T-helper 2 cell treated with Interferon-gamma antibody and Interleukin-4, amounts not matched to agents 100 ng/mL and 5 ng/mL, for 36 hours (primary cell): ENCODE measurements around the gene MAST1. TPM values are rescaled to one million over a fixed set of nuclear protein-coding genes. Genes with fewer than 3 reads are reported as not detected.
"Not testable (repeated sequence)": the region's sequence is repeated elsewhere in the genome, so short reads cannot be mapped to it uniquely, and the experiment has no call there.

ENCODE experiments used
- intact Hi-C: fragments of 100-400 bp; cut with micrococcal nuclease; formaldehyde crosslinking; loops from one replicate; pipeline ENCODE4 v1.15.1; 2023
- total RNA-seq: library from RNA; stranded (reverse); gene quantifications from 2 replicates; pipeline ENCODE4 v1.2.3, GENCODE V29; 2022

The MAST1 gene
- total RNA-seq, 1 donor from 2014 or later, result 1.0 TPM

GRCh38 chr19:12800466-12800770 is 37.9 kb upstream of the MAST1 start:
- intact Hi-C loops, result no loop called here

GRCh38 chr19:12800923-12801465 is 37.3 kb upstream of the MAST1 start:
- intact Hi-C loops, result no loop called here

- intact Hi-C loops, result no loop called here
These were observed 36.6 kb upstream of the MAST1 start, which contains the start of the genes PRDX2 and THSD8 for GRCh38 chr19:12801466-12802266. Gene PRDX2 (minus strand): TSS chr19:12801800. CDS start chr19:12801261, 539 bp downstream. Gene THSD8 (plus strand): TSS chr19:12802069. CDS start chr19:12802072, 3 bp downstream.

GRCh38 chr19:12802267-12803106 is 35.8 kb upstream of the MAST1 start:
- intact Hi-C loops, result no loop called here

DNA sequence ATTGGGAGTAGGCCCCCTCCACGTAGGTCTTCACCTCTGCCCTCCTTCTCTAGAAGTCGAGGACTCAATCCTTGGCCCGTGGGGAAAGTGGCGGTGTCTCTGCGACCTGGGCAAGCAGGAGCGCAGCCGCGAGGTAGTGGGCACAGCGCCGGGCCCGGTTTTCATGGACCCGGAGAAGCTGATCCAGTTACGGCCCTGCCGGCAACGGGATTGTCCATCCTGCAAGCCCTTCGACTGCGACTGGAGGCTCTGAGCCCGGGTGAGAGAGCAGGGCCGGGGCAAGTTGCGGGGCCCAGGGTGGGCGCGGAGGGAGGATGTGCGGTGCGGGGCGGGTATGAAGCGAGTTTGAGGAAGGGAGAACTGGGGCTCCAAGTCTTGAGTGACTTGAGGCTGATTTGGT is 34.3 kb upstream of the MAST1 start:
- intact Hi-C loops, result no loop called here

DNA sequence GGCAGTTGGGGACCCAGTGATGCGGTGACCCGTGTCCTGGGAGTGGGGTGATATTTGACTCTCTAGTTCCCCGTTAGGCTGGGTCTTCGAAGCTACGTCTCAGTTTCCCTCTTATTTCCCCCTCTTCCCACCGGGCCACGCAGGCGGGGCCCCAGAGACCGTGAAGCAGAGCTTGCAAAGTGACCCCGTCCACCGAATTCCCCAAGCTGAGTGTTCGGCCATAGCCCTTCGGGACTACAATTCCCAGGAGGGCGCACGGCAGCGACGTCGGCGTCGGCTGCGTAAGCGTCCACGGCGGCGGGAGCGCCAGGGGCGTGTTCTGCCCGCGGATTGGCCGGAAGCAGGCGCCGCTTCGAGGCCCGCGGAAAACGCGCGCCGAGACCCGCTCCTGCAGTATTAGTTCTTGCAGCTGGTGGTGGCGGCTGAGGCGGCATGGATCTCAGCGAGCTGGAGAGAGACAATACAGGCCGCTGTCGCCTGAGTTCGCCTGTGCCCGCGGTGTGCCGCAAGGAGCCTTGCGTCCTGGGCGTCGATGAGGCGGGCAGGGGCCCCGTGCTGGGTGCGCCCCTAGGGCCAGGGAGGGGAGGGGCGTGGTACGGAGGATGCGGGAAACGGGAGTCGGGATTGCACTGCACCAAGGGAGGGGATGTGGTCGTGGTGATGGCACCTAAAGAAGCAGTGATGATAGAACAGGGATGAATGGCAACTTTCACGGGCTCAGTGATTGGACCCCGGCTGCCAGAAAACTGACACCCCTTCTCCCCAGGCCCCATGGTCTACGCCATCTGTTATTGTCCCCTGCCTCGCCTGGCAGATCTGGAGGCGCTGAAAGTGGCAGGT is 31.9 kb upstream of the MAST1 start, which contains the start of gene RNASEH2A:
Gene RNASEH2A, plus strand, starts transcription at position 343 of the 840 bp plus-strand sequence. Its CDS starts 90 bp downstream, at position 433.
- intact Hi-C loops, result no loop called here

DNA sequence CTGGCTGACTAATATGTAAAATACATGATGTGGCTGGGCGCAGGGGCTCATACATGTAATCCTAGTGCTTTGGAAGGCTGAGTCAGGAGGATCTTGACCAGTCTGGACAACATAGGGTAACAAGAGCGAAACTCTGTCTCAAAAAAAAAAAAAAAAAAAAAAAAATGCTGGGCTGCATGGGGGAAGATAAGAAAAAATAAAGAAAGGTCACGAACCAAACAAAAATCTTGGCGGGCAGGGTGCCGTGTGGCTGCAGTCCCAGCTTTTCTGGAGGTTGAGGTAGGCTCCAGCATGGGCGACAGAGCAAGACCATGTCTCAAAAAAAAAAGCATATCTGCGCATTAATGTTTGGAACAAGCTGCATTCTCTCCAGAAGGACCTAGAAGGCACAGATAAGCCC is 23.2 kb upstream of the MAST1 start:
- intact Hi-C loops, result no loop called here

- intact Hi-C loops, result not testable (repeated sequence)
These were observed 21.1 kb upstream of the MAST1 start for GRCh38 chr19:12817188-12817587.

- intact Hi-C loops, result not testable (repeated sequence)
These were observed 20.5 kb upstream of the MAST1 start for GRCh38 chr19:12817810-12818209.

DNA sequence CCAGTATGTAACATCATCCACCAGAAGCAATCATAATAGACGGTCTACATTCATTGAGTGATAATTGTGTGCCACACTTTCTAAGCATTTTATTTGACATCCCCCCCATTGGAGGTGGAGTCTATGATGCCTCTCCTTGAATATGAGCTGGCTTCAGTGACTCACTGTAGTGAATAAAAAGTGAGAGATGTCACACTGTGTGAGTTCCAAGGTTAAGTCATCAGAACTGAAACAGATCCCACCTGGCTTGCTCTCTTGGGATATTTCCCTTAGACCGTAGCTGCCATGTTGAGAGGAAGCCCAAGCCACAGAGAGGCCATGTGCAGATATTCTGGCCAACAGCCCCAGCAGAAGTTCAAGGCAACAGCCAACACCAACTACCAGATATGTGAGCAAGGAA is 16.6 kb upstream of the MAST1 start:
- intact Hi-C loops, result no loop called here

DNA sequence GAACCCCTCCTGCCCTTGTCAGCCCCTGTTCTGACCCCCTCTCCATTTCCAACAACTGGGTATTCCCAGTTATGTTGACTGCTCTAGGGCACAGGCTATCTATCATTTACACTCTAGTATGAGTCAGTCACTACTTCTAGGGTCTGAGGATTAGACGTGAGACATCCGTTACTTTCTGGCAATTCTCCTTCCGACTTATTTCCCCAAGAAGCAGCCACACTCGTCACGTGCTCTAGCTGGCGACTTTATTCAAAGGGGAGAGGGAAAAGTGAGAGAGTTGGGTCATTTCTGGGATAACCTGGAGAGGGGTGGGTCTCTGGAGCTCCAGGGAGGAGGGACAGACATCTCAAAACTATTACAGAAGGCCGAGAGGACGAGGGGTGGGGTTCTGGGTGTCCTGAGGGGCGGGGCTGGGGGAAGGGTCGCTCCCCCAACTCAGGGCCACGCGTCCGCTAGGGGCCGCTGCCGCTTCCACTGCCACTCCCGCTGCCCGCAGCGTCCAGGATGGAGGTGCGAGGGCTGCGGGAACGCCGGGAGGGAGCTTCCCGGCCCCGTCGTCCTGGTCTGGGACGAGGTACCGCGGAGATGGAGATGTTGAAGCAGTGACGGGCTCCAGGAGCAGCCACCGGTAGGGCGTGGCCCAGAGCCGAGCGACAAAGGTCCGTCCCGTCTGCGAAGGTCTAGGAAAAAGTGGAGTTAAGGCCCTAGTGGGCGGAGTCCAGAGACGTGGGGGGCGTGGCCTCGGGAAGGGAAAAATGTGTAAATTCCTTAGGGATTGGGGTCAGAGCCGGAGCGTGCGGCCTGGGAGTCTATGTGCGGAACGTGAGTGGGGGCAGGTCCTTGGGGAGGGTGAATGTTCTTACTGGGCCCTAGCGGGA is 12.8 kb upstream of the MAST1 start:
- intact Hi-C loops, result no loop called here

- intact Hi-C loops, result no loop called here
These were observed 9.8 kb upstream of the MAST1 start for GRCh38 chr19:12828494-12828893.

GRCh38 chr19:12833418-12833737 is 4.9 kb upstream of the MAST1 start:
- intact Hi-C loops, result no loop called here

DNA sequence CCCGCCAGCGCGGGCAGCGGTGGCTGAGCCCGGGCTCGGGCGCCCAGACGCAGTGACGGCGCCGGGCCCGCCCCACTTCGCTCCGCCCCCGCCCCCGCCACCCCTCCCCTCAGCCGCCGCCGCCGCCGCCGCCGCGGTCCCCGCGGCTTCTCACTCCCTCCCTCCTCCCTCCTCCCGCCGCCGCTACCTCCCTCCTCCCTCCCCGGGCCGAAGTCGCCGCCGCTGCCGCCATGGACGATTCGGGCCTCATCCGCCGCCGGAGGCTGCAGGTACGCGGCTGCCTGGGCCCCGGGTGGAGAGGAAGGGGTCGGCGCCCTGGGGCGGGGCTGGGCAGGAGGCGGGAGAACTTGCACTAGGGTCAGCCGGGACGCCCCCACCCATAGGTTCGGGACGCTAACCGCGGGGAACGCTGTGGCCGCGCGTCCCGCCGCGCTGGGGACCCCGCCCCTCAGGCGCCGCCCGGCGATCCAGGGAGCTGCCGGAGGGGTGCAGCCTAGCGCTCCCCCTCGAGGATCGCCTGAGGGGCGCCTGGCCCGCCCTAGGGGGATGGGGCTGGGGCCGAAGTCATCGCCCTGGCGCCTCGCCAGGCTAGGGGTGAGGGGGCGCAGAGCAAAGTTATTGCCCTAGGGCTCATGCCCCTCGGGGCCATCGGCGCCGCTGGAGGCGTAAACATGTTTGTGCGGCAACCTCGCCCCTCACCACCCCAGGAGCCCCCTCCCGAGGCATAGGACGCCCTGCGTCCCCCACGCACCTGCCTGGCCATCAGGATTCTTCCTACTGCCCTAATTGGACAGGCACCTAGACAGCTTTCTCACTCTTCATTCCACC is 4.4 kb upstream of the MAST1 start:
- intact Hi-C loops, result no loop called here

DNA sequence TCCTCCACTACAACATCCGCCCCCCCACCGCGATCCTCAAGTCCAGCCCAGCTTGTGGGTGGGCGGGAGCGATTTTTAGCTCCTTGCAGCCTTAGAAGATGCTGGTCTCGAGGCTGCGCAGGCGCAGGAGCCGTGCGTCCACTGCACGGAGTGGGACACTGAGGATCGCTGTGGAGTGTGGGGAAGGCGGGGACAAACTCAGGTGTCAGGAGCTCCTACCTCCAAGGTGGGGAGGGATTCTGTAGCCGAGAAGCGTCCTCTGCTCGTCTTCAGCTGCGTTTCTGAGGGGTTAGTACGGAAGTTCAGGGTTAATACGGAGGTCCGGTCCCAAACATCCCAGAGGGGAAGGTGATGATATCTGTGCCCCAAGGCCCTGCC is 3.8 kb upstream of the MAST1 start, which contains the start of gene RTBDN:
Gene RTBDN, minus strand, starts transcription at position 14 of the 378 bp plus-strand sequence. CDS start 4,600 bp downstream, outside the sequence.
- intact Hi-C loops, result no loop called here

DNA sequence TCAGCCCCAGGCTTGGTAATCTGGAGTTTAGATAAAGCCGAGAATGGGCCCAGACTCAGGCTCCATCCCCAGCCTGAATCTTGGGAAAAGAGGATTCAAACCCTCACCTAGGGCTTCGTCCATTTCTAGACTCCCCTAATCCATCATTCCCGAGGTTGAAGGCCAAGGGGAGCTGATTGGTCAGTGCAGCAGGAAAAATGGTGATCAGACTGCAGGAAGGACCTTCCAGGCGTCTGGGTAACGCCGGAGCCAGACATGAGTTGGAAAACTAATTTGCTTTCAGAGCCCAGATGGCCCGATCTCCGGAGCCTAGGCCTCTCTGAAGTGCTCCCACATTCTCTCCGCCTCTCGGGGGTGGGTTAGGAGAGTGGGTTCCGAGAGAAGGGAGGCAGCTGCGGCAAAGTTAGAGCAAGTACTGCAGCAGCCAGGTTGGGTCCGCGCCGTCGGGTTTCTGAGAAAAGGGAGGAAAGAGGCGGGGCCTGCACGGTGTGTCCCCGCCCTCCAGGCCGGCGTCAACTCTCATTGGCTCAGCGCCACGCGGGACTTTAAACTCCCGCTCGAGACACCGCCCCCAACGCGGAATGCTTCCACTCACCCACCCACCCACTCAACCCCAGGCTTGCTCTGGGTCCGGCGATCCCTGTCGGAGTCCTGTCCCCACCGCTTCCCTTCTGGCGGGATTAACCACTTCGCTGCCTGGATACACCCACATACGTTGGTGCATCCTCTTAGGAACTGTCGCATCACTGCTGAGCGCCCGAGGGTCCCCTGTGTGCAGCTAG is 3.1 kb upstream of the MAST1 start:
- intact Hi-C loops, result no loop called here

DNA sequence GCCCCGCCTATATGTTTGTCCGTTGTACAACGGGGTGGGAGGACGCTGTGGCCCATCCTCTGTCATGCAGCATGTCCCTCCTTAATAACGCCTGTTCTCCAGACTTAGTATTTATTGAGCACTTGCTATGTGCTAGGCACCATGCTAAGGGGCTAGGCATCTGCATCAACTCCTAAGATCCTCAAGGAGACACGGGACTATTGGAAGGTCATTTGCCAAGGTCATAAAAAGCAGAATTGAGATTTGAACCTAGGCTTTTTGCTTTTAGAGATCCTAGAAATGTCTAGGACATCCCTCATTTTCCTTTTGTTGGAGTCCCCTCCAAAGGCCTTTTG is 1.8 kb upstream of the MAST1 start:
- intact Hi-C loops, result no loop called here

- intact Hi-C loops, result no loop called here
These were observed 1.1 kb upstream of the MAST1 start for GRCh38 chr19:12837225-12837624.
